Tibial nerve (tissue), 4 donors: ENCODE data around the gene SPNS1.

Source experiments
- EP300 ChIP-seq, 2 donors: sonication (generic); formaldehyde crosslinking; IDR thresholded peaks; one replicate each; pipeline ENCODE4 v1.6.1; 2017; ENCODE audit warnings: antibody characterized with exemption in 2 of 2, mild to moderate bottlenecking in 1 of 2
- POLR2A ChIP-seq, 2 donors: fragments of 450-650 bp; IDR thresholded peaks; one replicate each; pipeline ENCODE4 v1.6.1; 2017; ENCODE audit warnings: antibody characterized with exemption in 2 of 2, mild to moderate bottlenecking in 2 of 2, moderate library complexity in 2 of 2
- TF ChIP-seq, protein P1 (sequence below), 5 experiments: fragments of 200-600 bp in 3 of 5; fragments of 450-650 bp in 2 of 5; sonication (generic) in 3 of 5; IDR thresholded peaks; one replicate each; pipeline ENCODE4 v1.5.1; 2016 to 2019; ENCODE audit warnings: antibody characterized with exemption in 5 of 5, mild to moderate bottlenecking in 3 of 5, moderate library complexity in 2 of 5

GRCh38 chr16:29023279-29024277 lies 49.0 kb downstream of the SPNS1 start:
- TF ChIP-seq, protein P1, sequence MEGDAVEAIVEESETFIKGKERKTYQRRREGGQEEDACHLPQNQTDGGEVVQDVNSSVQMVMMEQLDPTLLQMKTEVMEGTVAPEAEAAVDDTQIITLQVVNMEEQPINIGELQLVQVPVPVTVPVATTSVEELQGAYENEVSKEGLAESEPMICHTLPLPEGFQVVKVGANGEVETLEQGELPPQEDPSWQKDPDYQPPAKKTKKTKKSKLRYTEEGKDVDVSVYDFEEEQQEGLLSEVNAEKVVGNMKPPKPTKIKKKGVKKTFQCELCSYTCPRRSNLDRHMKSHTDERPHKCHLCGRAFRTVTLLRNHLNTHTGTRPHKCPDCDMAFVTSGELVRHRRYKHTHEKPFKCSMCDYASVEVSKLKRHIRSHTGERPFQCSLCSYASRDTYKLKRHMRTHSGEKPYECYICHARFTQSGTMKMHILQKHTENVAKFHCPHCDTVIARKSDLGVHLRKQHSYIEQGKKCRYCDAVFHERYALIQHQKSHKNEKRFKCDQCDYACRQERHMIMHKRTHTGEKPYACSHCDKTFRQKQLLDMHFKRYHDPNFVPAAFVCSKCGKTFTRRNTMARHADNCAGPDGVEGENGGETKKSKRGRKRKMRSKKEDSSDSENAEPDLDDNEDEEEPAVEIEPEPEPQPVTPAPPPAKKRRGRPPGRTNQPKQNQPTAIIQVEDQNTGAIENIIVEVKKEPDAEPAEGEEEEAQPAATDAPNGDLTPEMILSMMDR (IDR thresholded peaks at IDR 0.05): no peak
- TF ChIP-seq POLR2A (IDR thresholded peaks at IDR 0.05) (no peak), EP300 (IDR thresholded peaks at IDR 0.05) (no peak)
